ENCODE data around the gene RAB11B.
A peak's percentile ranks its signal among the peaks of the same experiment; 100 is the strongest.
"Not testable (repeated sequence)": the region's sequence is repeated elsewhere in the genome, so short reads cannot be mapped to it uniquely, and the experiment has no call there.

The RAB11B gene

GRCh38 chr19:8396563-8397203, 6.5 kb downstream of the RAB11B start:
- DNase-seq: no peak

GRCh38 chr19:8397271-8397670, 7.1 kb downstream of the RAB11B start:
- DNase-seq: no peak

- DNase-seq: no peak
Measured at GRCh38 chr19:8397746-8398310, 7.7 kb downstream of the RAB11B start.

- DNase-seq: no peak
Measured at GRCh38 chr19:8398311-8398771, 8.2 kb downstream of the RAB11B start.

GRCh38 chr19:8399681-8400188, 9.6 kb downstream of the RAB11B start:
- no peak for DNase-seq

- DNase-seq: no peak
Measured at GRCh38 chr19:8401981-8402411, 11.8 kb downstream of the RAB11B start.

- DNase-seq: no peak
Measured at GRCh38 chr19:8403098-8403819, 13.1 kb downstream of the RAB11B start.

GRCh38 chr19:8403820-8404109, 13.6 kb downstream of the RAB11B start:
- DNase-seq: no peak

- no peak for DNase-seq
Measured at GRCh38 chr19:8404391-8405151, 14.4 kb downstream of the RAB11B start.

- DNase-seq: not testable (repeated sequence)
Measured at GRCh38 chr19:8410718-8411117, 20.6 kb downstream of the RAB11B start.

- DNase-seq: peak; percentile 88
Measured at GRCh38 chr19:8412783-8413628, 22.8 kb downstream of the RAB11B start, which contains the start of gene MARCHF2. Gene MARCHF2, plus strand, starts transcription at chr19:8413305. Its CDS starts 8,536 bp downstream, at chr19:8421841.

GRCh38 chr19:8413629-8413995, 23.5 kb downstream of the RAB11B start:
- DNase-seq: no peak

- no peak for DNase-seq
Measured at GRCh38 chr19:8416796-8417195, 26.6 kb downstream of the RAB11B start.

GRCh38 chr19:8421484-8422461, 31.6 kb downstream of the RAB11B start:
- no peak for DNase-seq

GRCh38 chr19:8423817-8424223, 33.7 kb downstream of the RAB11B start:
- DNase-seq: no peak

GRCh38 chr19:8425331-8425730, 35.2 kb downstream of the RAB11B start:
- DNase-seq: not testable (repeated sequence)

- no peak for DNase-seq
Measured at GRCh38 chr19:8426283-8426682, 36.1 kb downstream of the RAB11B start.

GRCh38 chr19:8429044-8429443, 38.9 kb downstream of the RAB11B start:
- no peak for DNase-seq

- DNase-seq: no peak
Measured at GRCh38 chr19:8429826-8430225, 39.7 kb downstream of the RAB11B start.

- DNase-seq: no peak
Measured at GRCh38 chr19:8430650-8431049, 40.5 kb downstream of the RAB11B start.

GRCh38 chr19:8438236-8438635, 48.1 kb downstream of the RAB11B start:
- no peak for DNase-seq
